ENCODE measurements around the gene RTRAF. TPM values are rescaled to one million over a fixed set of nuclear protein-coding genes. Genes with fewer than 3 reads are reported as not detected.
A peak's percentile ranks its signal among the peaks of the same experiment; 100 is the strongest.

The RTRAF gene
- polyA plus RNA-seq, 1 of the 3 experiments (the other 2 are of a cell fraction): 43.6 TPM

DNA sequence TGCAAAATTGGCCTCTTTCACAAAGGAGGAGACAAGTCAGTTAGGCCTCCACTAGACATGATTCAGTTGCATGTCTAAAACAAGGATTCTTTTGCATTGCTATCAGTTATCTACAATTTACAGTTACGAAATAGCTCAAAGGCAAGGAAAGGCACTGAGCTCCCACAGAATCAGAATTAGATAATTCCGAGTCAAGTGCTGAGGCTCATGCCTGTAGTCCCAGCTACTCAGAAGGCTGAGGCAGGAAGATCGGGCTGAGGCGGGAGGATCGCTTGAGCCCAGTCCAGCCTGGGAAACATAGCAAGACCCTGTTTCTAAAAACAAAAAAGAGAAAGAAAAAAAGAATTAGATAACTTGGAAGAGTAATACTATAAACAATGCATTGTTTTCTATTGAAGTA, 12.3 kb upstream of the RTRAF start:
- Histone ChIP-seq H4K20me1 (ENCODE audit: insufficient read depth) (no peaks in the 10 kb centered on the region), H3K9ac (no peak overlapping the region), H3K4me2 (no peak overlapping the region), H3K4me3 (ENCODE audit: low read depth in 2 of 2, low read length in 1 of 2) (no peak overlapping the region), H3K36me3 (replicated peaks in 1 of 2; ENCODE audit: control insufficient read depth in 1 of 2, insufficient read depth in 2 of 2, low read length in 1 of 2) (no peaks in the 10 kb centered on the region), H3K27ac (ENCODE audit: low read depth in 2 of 2, low read length in 1 of 2) (no peak overlapping the region), H3K9me2 (no peaks in the 10 kb centered on the region), H3F3A (replicated peaks; ENCODE audit: insufficient read depth) (no peaks in the 10 kb centered on the region), H3K9me3 (no peaks in the 10 kb centered on the region), H3K27me3 (ENCODE audit: insufficient read depth) (no peaks in the 10 kb centered on the region), H2AFZ (ENCODE audit: low read depth) (no peak overlapping the region), H3K79me2 (ENCODE audit: insufficient read depth) (no peaks in the 10 kb centered on the region), H3K4me1 (ENCODE audit: control insufficient read depth in 1 of 2, insufficient read depth in 2 of 2, low read depth in 1 of 2, low read length in 1 of 2) (peaks cover 0 to 5% of the 10 kb centered on the region in 2 experiments; a peak in 2 of 4 replicates)
- ChIA-PET POLR2A (no interaction called here), CTCF (interaction anchor here (2.2 to 7.1 kb wide), 5 partner anchors 10 to 694 kb away, joined by 10 to 81 read pairs (median 35); partner anchors contain the start of gene GNG2)
- TF ChIP-seq GABPA (IDR thresholded peaks at IDR 0.05; ENCODE audit: low read depth) (no peak), TCF12 (IDR thresholded peaks at IDR 0.05) (no peak), FOXJ3 (CRISPR knock-in tag; IDR thresholded peaks at IDR 0.05) (no peak), TAF1 (IDR thresholded peaks at IDR 0.05; ENCODE audit: borderline replicate concordance, low read depth, low read length) (no peak), JUND (IDR thresholded peaks at IDR 0.05) (no peak), TEAD4 (IDR thresholded peaks at IDR 0.05; ENCODE audit: borderline replicate concordance, insufficient read depth) (no peak), NFIC (IDR thresholded peaks at IDR 0.05; ENCODE audit: borderline replicate concordance) (no peak), RAD21 (IDR thresholded peaks at IDR 0.05; ENCODE audit: low read length) (no peak), MEF2A (IDR thresholded peaks at IDR 0.05; ENCODE audit: borderline replicate concordance, low read depth) (no peak)
- WGBS (ENCODE audit: low lambda C conversion rate): 97% methylated on average over 5 of the region's 5 CpGs
- no peak for DNase-seq

DNA sequence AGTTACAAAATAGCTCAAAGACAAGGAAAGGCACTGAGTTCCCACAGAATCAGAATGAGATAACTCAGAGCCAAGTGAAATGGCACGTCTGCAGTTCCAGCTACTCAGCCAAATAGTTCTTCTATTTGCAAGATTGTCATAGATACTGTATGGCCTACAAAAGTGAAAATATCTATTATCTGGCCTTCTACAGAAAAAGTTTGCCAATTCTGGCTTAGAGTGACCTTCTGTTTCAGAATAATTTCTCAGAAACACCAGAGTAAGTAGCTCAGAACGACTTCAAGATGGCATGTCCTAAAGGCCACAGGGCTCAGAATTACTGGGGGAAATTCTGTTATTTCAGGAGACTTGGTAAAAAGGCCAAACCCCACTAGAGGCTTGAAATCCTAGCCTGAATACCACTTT, 10.7 kb upstream of the RTRAF start:
- Histone ChIP-seq H3K4me2 (no peak overlapping the region), H3K4me1 (ENCODE audit: control insufficient read depth in 1 of 2, insufficient read depth in 2 of 2, low read depth in 1 of 2, low read length in 1 of 2) (peaks cover 0 to 2% of the 10 kb centered on the region in 2 experiments; a peak in 2 of 4 replicates), H3K79me2 (ENCODE audit: insufficient read depth) (no peaks in the 10 kb centered on the region), H3K36me3 (replicated peaks in 1 of 2; ENCODE audit: control insufficient read depth in 1 of 2, insufficient read depth in 2 of 2, low read length in 1 of 2) (no peaks in the 10 kb centered on the region), H2AFZ (ENCODE audit: low read depth) (no peak overlapping the region), H4K20me1 (ENCODE audit: insufficient read depth) (no peaks in the 10 kb centered on the region), H3K9me2 (no peaks in the 10 kb centered on the region), H3K27ac (ENCODE audit: low read depth in 2 of 2, low read length in 1 of 2) (peak overlapping the region in 1 of 2 experiments; percentile 55; a peak in 1 of 4 replicates), H3K4me3 (ENCODE audit: low read depth in 2 of 2, low read length in 1 of 2) (no peak overlapping the region), H3F3A (replicated peaks; ENCODE audit: insufficient read depth) (no peaks in the 10 kb centered on the region), H3K9me3 (no peaks in the 10 kb centered on the region), H3K9ac (no peak overlapping the region), H3K27me3 (ENCODE audit: insufficient read depth) (no peaks in the 10 kb centered on the region)
- 25% methylated on average over 2 of the region's 2 CpGs for WGBS (ENCODE audit: low lambda C conversion rate)
- POLR2A ChIA-PET: interaction anchor here (0.6 to 2.0 kb wide), 2 partner anchors 9 to 118 kb away, joined by 3 to 9 read pairs; partner anchors contain the start of gene GNG2
- CTCF ChIA-PET: interaction anchor here (0.6 to 7.1 kb wide), 55 partner anchors 8 to 956 kb away, joined by 3 to 81 read pairs (median 4); partner anchors contain the start of genes FRMD6, GNG2 and RTRAF
- no peak for DNase-seq
- TF ChIP-seq FOXJ3 (CRISPR knock-in tag; IDR thresholded peaks at IDR 0.05) (no peak), MEF2A (IDR thresholded peaks at IDR 0.05; ENCODE audit: borderline replicate concordance, low read depth) (no peak), RFX5 (IDR thresholded peaks at IDR 0.05; ENCODE audit: low read length) (no peak), MXI1 (IDR thresholded peaks at IDR 0.05; ENCODE audit: low read depth, low read length) (no peak)

DNA sequence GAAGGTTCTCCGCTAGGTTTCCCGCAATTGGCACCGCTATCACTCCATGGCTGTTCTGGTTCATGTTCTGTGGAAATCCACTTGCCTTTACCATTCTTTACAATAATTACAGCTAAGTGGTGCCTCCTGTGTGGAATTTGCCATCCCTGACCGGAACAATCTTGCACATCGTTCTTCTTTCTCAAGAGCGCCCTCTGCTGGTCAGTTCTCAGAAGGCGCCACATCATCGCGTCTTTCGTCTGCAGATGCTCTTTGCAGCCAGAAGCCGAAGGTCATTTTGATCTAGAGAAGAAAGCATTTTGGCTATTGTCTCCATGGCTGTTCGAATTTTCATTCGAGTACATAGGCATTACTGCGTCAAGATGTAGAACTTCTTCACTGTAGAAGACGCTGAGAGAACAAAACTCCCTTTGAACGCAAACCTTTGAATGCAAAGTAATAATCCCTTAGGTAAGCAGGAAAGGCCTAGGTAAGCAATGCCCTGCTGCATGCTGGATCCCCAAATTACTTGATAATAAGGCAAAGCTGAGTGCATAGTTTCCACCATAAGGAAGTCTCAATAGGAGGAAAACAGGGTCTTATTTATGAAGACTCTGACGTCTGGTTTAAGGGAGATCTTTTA, 10.1 kb upstream of the RTRAF start:
- no peaks in the 10 kb centered on the region for H3K9me2 ChIP-seq
- H3K27me3 ChIP-seq (ENCODE audit: insufficient read depth): no peaks in the 10 kb centered on the region
- no peaks in the 10 kb centered on the region for H3K36me3 ChIP-seq (replicated peaks in 1 of 2; ENCODE audit: control insufficient read depth in 1 of 2, insufficient read depth in 2 of 2, low read length in 1 of 2)
- ChIA-PET CTCF (interaction anchor here (0.6 to 7.1 kb wide), 60 partner anchors 9 to 956 kb away, joined by 3 to 81 read pairs (median 4); partner anchors contain the start of genes FRMD6, GNG2 and RTRAF), POLR2A (interaction anchor here (0.6 to 2.0 kb wide), 2 partner anchors 9 to 119 kb away, joined by 3 to 9 read pairs; partner anchors contain the start of gene GNG2)
- no peak overlapping the region for H3K9ac ChIP-seq
- H3K4me3 ChIP-seq (ENCODE audit: low read depth in 2 of 2, low read length in 1 of 2): no peak overlapping the region; a peak in 1 of 4 replicates
- peaks cover 0 to 2% of the 10 kb centered on the region in 2 experiments; a peak in 2 of 4 replicates for H3K4me1 ChIP-seq (ENCODE audit: control insufficient read depth in 1 of 2, insufficient read depth in 2 of 2, low read depth in 1 of 2, low read length in 1 of 2)
- no peak overlapping the region for H3K4me2 ChIP-seq
- no peaks in the 10 kb centered on the region for H3K9me3 ChIP-seq
- WGBS (ENCODE audit: low lambda C conversion rate): 31% methylated on average over 17 of the region's 17 CpGs
- peak overlapping the region; percentile 60; the same call in 1 of the 2 replicates for H2AFZ ChIP-seq (ENCODE audit: low read depth)
- no peaks in the 10 kb centered on the region for H3K79me2 ChIP-seq (ENCODE audit: insufficient read depth)
- peak overlapping the region in 1 of 2 experiments; percentile 55; a peak in 1 of 4 replicates for H3K27ac ChIP-seq (ENCODE audit: low read depth in 2 of 2, low read length in 1 of 2)
- H3F3A ChIP-seq (replicated peaks; ENCODE audit: insufficient read depth): no peaks in the 10 kb centered on the region
- peak; percentile 63 for DNase-seq
- H4K20me1 ChIP-seq (ENCODE audit: insufficient read depth): no peaks in the 10 kb centered on the region
- TF ChIP-seq, protein P1, sequence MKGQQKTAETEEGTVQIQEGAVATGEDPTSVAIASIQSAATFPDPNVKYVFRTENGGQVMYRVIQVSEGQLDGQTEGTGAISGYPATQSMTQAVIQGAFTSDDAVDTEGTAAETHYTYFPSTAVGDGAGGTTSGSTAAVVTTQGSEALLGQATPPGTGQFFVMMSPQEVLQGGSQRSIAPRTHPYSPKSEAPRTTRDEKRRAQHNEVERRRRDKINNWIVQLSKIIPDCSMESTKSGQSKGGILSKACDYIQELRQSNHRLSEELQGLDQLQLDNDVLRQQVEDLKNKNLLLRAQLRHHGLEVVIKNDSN (IDR thresholded peaks at IDR 0.05; ENCODE audit: borderline replicate concordance, low read depth): no peak
- TF ChIP-seq NFIC (IDR thresholded peaks at IDR 0.05; ENCODE audit: borderline replicate concordance) (no peak), RFX5 (IDR thresholded peaks at IDR 0.05; ENCODE audit: low read length) (no peak), SMC3 (IDR thresholded peaks at IDR 0.05; ENCODE audit: low read depth, low read length) (peak; percentile 90), RCOR1 (IDR thresholded peaks at IDR 0.05; ENCODE audit: low read length) (0 out of 2 replicates have a peak, but pooled peaks have one; percentile 28), RAD21 (IDR thresholded peaks at IDR 0.05; ENCODE audit: low read length) (peak; percentile 93), EP300 (IDR thresholded peaks at IDR 0.05; ENCODE audit: borderline replicate concordance in 1 of 2, low read depth in 1 of 2, low read length in 1 of 2) (no peak), YY1 (IDR thresholded peaks at IDR 0.05; ENCODE audit: low read depth) (no peak)
- TF ChIP-seq, protein P2, sequence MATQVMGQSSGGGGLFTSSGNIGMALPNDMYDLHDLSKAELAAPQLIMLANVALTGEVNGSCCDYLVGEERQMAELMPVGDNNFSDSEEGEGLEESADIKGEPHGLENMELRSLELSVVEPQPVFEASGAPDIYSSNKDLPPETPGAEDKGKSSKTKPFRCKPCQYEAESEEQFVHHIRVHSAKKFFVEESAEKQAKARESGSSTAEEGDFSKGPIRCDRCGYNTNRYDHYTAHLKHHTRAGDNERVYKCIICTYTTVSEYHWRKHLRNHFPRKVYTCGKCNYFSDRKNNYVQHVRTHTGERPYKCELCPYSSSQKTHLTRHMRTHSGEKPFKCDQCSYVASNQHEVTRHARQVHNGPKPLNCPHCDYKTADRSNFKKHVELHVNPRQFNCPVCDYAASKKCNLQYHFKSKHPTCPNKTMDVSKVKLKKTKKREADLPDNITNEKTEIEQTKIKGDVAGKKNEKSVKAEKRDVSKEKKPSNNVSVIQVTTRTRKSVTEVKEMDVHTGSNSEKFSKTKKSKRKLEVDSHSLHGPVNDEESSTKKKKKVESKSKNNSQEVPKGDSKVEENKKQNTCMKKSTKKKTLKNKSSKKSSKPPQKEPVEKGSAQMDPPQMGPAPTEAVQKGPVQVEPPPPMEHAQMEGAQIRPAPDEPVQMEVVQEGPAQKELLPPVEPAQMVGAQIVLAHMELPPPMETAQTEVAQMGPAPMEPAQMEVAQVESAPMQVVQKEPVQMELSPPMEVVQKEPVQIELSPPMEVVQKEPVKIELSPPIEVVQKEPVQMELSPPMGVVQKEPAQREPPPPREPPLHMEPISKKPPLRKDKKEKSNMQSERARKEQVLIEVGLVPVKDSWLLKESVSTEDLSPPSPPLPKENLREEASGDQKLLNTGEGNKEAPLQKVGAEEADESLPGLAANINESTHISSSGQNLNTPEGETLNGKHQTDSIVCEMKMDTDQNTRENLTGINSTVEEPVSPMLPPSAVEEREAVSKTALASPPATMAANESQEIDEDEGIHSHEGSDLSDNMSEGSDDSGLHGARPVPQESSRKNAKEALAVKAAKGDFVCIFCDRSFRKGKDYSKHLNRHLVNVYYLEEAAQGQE (IDR thresholded peaks at IDR 0.05; ENCODE audit: low read depth, low read length): no peak

Data from SK-N-SH (cell line).